ENCODE results near the gene TMEM147. TPM values are rescaled to one million over a fixed set of nuclear protein-coding genes. Genes with fewer than 3 reads are reported as not detected.

The TMEM147 gene
- total and polyA plus RNA-seq, 2 donors (not counting 3 experiments of a cell fraction or from before 2014, with no cell fraction given), result 75.8 to 214 TPM

DNA sequence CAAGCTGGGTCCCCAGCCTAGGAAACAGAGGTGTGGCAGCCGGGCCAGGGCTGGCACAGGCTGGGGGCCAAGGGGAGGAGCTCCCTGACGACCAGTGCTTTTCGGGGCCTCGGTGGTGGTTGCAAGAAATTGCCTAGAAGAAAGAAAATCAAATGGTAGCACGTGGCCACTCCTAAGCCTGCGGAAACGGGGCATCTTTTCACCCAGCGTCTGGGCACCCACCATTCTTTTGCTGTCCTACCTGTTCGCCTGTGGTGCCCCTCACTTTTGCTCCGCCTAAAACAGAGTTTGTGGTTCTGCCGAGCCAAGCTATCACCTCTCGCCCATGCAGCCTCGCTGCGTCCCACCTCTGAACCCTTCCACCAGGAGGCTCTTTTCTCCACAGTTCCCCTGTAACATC, 48.0 kb upstream of the TMEM147 start:
- FAIRE-seq (no peak), DNase-seq (ENCODE audit: low read depth, low spot score) (no peak)
- TF ChIP-seq, protein P1, sequence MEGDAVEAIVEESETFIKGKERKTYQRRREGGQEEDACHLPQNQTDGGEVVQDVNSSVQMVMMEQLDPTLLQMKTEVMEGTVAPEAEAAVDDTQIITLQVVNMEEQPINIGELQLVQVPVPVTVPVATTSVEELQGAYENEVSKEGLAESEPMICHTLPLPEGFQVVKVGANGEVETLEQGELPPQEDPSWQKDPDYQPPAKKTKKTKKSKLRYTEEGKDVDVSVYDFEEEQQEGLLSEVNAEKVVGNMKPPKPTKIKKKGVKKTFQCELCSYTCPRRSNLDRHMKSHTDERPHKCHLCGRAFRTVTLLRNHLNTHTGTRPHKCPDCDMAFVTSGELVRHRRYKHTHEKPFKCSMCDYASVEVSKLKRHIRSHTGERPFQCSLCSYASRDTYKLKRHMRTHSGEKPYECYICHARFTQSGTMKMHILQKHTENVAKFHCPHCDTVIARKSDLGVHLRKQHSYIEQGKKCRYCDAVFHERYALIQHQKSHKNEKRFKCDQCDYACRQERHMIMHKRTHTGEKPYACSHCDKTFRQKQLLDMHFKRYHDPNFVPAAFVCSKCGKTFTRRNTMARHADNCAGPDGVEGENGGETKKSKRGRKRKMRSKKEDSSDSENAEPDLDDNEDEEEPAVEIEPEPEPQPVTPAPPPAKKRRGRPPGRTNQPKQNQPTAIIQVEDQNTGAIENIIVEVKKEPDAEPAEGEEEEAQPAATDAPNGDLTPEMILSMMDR (IDR thresholded peaks at IDR 0.05; ENCODE audit: extremely low read depth in 1 of 2, insufficient read depth in 1 of 2, low read depth in 1 of 2, low read length in 2 of 2), result no peak
- TF ChIP-seq MYC (IDR thresholded peaks at IDR 0.05; ENCODE audit: low read depth, low read length) (no peak), EZH2 (IDR thresholded peaks at IDR 0.05; ENCODE audit: borderline replicate concordance, low read depth, low read length, severe bottlenecking) (no peak)
- H3K9ac ChIP-seq (replicated peaks; ENCODE audit: extremely low read depth, insufficient read depth, low read length), result no peak overlapping the region
- no peaks in the 10 kb centered on the region for H3K27me3 ChIP-seq (ENCODE audit: control insufficient read depth in 2 of 2, insufficient read depth in 2 of 2, low read length in 2 of 2)
- H3K79me2 ChIP-seq (ENCODE audit: control insufficient read depth, insufficient read depth, low read length), result no peaks in the 10 kb centered on the region
- no peaks in the 10 kb centered on the region for H4K20me1 ChIP-seq (replicated peaks; ENCODE audit: control insufficient read depth, extremely low read depth, insufficient read depth, low read length)
- no peak overlapping the region for H3K4me2 ChIP-seq (ENCODE audit: insufficient read depth, low read length)
- H3K9me3 ChIP-seq (replicated peaks; ENCODE audit: control insufficient read depth, insufficient read depth, low read length), result no peaks in the 10 kb centered on the region
- H3K4me3 ChIP-seq (replicated peaks in 1 of 3; ENCODE audit: insufficient read depth in 1 of 3, low read depth in 1 of 3, low read length in 3 of 3), result no peak overlapping the region
- dilution Hi-C loops (cut with MboI; ENCODE audit: extremely low pct_ligation_motif_present, low sequenced_read_pairs) (no loop called here), intact Hi-C loops (cut with micrococcal nuclease) (no loop called here)
- BruUV-seq (replicated peaks), result no TSS peak
- ChIA-PET POLR2A (no interaction called here), CTCF (interaction anchor here (1.4 to 1.5 kb wide), 3 partner anchors 11 to 144 kb away, joined by 3 to 8 read pairs (median 6); no protein-coding TSS in a partner anchor)
- H3K36me3 ChIP-seq (ENCODE audit: control insufficient read depth in 2 of 2, extremely low read depth in 1 of 2, insufficient read depth in 2 of 2, low read length in 2 of 2), result no peaks in the 10 kb centered on the region
- H2AFZ ChIP-seq (ENCODE audit: low read depth, low read length), result no peak overlapping the region
- no peak overlapping the region for H3K27ac ChIP-seq (ENCODE audit: insufficient read depth, low read depth, low read length)
- H3K4me1 ChIP-seq (ENCODE audit: control insufficient read depth, extremely low read depth, insufficient read depth, low read length), result no peaks in the 10 kb centered on the region
- no peaks in the 10 kb centered on the region for H3K9me1 ChIP-seq (replicated peaks; ENCODE audit: control insufficient read depth, extremely low read depth, insufficient read depth, low read length)

DNA sequence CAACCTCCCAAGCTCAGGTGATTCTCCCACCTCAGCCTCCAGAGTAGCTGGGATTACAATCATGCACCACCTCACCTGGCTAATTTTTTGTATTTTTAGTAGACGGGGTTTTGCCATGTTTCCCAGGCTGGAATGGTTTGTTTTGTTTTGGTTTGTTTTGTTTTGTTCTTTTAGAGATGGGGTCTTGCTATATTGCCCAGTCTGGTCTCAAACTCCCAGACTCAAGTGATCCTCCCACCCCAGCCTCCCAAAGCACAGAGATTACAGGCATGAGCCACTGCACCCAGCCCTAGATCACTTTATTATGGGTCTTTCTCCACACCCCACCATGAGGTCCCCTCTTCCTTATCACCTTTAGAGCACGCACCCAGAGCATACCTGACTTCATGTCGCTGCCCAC, 47.2 kb upstream of the TMEM147 start:
- Histone ChIP-seq H3K27me3 (ENCODE audit: control insufficient read depth in 2 of 2, insufficient read depth in 2 of 2, low read length in 2 of 2) (no peaks in the 10 kb centered on the region), H3K36me3 (ENCODE audit: control insufficient read depth in 2 of 2, extremely low read depth in 1 of 2, insufficient read depth in 2 of 2, low read length in 2 of 2) (no peaks in the 10 kb centered on the region), H3K9me1 (replicated peaks; ENCODE audit: control insufficient read depth, extremely low read depth, insufficient read depth, low read length) (no peaks in the 10 kb centered on the region), H3K9ac (replicated peaks; ENCODE audit: extremely low read depth, insufficient read depth, low read length) (no peak overlapping the region), H3K4me1 (ENCODE audit: control insufficient read depth, extremely low read depth, insufficient read depth, low read length) (no peaks in the 10 kb centered on the region), H3K4me3 (replicated peaks in 1 of 3; ENCODE audit: insufficient read depth in 1 of 3, low read depth in 1 of 3, low read length in 3 of 3) (no peak overlapping the region), H2AFZ (ENCODE audit: low read depth, low read length) (no peak overlapping the region), H3K79me2 (ENCODE audit: control insufficient read depth, insufficient read depth, low read length) (no peaks in the 10 kb centered on the region), H4K20me1 (replicated peaks; ENCODE audit: control insufficient read depth, extremely low read depth, insufficient read depth, low read length) (no peaks in the 10 kb centered on the region), H3K9me3 (replicated peaks; ENCODE audit: control insufficient read depth, insufficient read depth, low read length) (no peaks in the 10 kb centered on the region), H3K27ac (ENCODE audit: insufficient read depth, low read depth, low read length) (no peak overlapping the region), H3K4me2 (ENCODE audit: insufficient read depth, low read length) (no peak overlapping the region)
- ChIA-PET POLR2A (interaction anchor here (0.5 kb wide), 1 partner anchor 17 kb away, joined by 5 read pairs; no protein-coding TSS in a partner anchor), CTCF (interaction anchor here (1.5 kb wide), 2 partner anchors 12 to 145 kb away, joined by 6 to 8 read pairs; no protein-coding TSS in a partner anchor)
- dilution Hi-C loops (cut with MboI; ENCODE audit: extremely low pct_ligation_motif_present, low sequenced_read_pairs), result no loop called here
- DNase-seq (ENCODE audit: low read depth, low spot score), result no peak
- FAIRE-seq, result no peak
- no TSS peak for BruUV-seq (replicated peaks)
- intact Hi-C loops (cut with micrococcal nuclease), result no loop called here
- TF ChIP-seq POLR2A (IDR thresholded peaks at IDR 0.05; ENCODE audit: low read depth, low read length) (no peak), MYC (IDR thresholded peaks at IDR 0.05; ENCODE audit: low read depth, low read length) (no peak), GATA2 (IDR thresholded peaks at IDR 0.05; ENCODE audit: insufficient read depth, insufficient read length, low read depth, low read length) (no peak), FOS (IDR thresholded peaks at IDR 0.05; ENCODE audit: borderline replicate concordance, insufficient read depth, low read length) (no peak), POLR2AphosphoS5 (IDR thresholded peaks at IDR 0.05; ENCODE audit: insufficient read depth, low read depth, low read length) (no peak), EZH2 (IDR thresholded peaks at IDR 0.05; ENCODE audit: borderline replicate concordance, low read depth, low read length, severe bottlenecking) (no peak), JUN (IDR thresholded peaks at IDR 0.05; ENCODE audit: borderline replicate concordance, insufficient read depth, insufficient read length, low read depth) (no peak)
- TF ChIP-seq, protein P2, sequence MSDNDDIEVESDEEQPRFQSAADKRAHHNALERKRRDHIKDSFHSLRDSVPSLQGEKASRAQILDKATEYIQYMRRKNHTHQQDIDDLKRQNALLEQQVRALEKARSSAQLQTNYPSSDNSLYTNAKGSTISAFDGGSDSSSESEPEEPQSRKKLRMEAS (IDR thresholded peaks at IDR 0.05; ENCODE audit: insufficient read depth, insufficient read length), result no peak
- TF ChIP-seq, protein P1 (IDR thresholded peaks at IDR 0.05; ENCODE audit: extremely low read depth in 1 of 2, insufficient read depth in 1 of 2, low read depth in 1 of 2, low read length in 2 of 2), result no peak
